ENCODE measurements around the gene GRIK1.

The GRIK1 gene

DNA sequence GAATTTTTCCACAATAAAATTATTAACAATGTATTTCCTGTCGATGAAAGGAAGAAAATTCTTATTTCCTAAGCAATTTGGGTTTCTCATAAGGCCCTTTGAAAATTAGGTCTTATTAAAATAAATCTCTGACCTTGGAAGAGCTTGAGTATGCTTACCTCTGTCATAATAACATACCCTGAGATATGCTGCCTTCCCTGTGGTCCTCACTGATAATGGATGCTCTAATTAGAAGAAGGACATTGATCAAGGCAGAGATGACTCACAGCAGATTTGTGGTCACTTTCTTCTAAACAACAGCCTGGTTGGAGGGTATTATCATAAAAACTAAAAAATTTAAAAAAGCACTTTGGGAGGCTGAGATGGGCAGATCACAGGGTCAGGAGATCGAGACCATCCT is 217.8 kb downstream of the GRIK1 start:
- no peak for DNase-seq (ENCODE audit: extremely low read depth in 1 of 2, low read depth in 1 of 2)

DNA sequence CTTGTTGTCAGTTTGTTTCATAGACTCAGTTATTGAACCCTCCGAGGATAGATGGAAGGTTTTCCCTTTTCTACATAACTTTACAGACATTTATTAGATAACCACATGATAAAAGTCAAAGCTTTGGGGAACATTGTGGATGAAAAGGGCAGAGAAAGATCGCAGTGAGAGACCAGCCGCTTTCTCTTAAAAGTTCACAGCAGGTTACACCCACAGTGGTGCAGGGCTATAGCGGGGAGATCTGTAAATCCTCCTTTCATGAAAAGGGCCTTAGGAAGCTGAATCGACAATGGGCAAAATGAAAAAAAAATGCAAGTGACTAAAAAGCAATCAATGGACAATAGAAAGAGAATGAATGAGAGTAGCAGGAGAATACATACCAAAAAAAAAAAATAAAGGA is 218.6 kb downstream of the GRIK1 start:
- DNase-seq (ENCODE audit: extremely low read depth in 1 of 2, low read depth in 1 of 2) = no peak

DNA sequence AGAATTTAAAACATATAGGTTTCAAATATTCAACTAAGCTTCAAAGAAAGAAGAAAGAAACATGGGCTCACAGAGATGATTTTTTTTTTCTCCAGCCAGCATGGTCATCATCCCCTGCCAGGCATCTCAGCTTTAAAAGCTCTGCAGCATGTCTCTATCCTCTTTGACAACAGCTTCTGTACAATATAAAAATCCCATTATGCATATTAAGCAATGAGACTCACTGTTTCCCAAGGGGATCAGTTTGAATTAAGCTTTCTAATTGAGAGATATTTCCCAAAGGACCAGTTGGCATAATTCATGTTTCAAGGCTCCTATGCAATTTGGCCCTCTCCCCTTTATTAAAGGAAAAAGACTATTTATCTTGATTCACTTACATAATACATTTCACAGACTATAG is 220.3 kb downstream of the GRIK1 start:
- no peak for DNase-seq (ENCODE audit: extremely low read depth in 1 of 2, low read depth in 1 of 2)

DNA sequence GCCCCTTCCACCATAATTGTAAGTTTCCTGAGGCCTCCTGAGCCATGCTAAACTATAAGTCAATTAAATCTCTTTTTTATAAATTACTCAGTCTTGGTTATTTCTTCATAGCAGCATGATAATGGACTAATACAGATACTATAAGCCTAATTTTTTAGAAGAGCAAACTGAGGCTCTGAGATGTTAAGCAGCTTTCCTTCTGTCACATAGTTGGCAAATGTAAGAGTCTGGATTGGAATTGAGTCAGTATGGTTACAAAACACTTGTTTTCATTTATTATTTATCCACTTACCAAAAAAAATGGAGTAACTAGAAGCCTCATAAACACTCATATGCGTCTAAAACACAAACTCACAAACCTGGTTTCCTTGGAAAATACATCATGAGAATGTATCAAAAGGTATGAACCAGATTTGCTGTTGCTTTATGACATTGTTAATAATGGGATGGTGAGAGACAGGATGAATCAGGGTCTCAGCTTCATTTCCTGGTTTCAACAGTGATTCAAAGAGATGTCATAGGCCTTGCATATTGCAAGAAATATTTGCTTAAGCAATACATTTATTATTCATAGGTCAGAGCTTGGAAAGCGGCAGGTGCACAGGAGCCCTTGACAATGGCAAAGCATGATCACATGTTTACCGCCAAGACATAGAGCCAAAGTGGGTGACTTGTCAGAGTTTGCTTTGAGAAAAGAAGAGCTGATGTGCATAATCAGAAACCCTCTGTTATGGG is 221.5 kb downstream of the GRIK1 start:
- DNase-seq (ENCODE audit: extremely low read depth in 1 of 2, low read depth in 1 of 2) = no peak

DNA sequence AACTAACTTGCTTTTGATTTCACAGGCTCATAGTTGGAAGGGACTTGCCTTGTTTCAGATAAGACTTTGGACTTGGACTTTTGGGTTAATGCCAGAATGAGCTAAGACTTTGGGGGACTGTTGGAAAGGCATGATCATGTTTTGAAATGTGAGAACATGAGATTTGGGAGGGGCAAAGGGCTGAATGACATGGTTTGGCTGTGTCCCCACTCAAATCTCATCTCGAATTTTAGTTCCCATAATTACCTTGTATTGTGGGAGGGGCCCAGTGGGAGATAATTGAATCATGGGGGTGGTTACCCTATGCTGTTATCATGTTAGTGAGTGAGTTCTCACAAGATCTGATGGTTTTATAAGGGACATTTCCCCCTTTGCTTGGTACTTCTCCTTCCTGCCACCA is 222.1 kb downstream of the GRIK1 start:
- no peak for DNase-seq (ENCODE audit: extremely low read depth in 1 of 2, low read depth in 1 of 2)

DNA sequence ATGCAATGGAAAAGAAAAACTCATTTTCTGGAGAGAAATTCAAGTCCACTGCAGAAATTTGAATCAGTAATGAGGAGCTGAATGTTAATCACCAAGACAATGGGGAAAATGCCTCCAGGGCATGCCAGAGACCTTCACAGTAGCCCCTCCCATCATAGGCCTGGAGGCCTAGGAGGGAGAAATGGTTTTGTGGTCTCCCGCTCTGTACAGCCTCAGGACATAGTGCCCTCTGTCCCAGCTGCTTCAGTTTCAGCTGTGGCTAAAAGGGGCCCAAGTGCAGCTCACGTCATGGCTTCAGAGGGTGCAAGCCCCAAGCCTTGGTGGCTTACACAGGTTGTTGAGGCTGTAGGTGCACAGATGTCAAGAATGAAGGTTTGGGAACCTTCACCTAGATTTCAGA is 223.0 kb downstream of the GRIK1 start:
- no peak for DNase-seq (ENCODE audit: extremely low read depth in 1 of 2, low read depth in 1 of 2)

DNA sequence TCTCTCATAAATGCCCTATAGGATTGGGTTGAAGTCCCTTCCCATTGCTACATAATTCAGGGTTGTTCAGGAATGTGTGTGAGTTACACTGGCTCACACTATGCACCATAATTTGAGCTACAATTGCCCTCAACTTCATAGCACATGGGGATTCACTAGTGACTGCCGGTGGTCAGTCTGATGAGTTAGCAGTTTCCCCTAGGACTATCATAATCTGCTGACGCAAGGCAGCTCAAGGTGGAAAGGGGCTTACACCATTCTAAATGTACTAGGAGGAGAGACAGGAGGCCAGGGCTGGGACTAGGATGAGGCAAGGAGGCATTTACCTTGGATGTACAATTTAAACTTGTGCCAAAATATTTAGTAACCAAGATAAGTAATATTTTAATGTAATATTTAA is 224.7 kb downstream of the GRIK1 start:
- DNase-seq (ENCODE audit: extremely low read depth in 1 of 2, low read depth in 1 of 2) = no peak

DNA sequence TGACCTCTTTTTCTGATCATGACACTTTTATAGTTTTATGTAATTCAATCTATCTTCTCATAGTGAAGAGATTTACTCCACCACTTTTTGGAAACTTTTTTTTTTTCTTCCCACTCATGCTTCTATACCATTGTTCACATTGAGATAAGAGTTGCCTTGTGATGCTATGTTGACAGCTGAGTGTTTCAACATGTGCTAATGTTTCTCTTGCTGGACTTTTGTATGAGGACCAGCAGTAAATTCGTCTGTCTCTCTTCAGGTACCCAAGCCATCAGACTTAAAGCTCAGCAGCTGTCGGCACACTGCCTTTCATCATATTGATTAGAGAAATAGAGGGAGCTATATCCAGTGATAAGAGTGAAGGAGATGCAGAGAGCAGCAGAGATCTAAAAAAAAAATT is 227.0 kb downstream of the GRIK1 start:
- DNase-seq (ENCODE audit: extremely low read depth in 1 of 2, low read depth in 1 of 2) = no peak

DNA sequence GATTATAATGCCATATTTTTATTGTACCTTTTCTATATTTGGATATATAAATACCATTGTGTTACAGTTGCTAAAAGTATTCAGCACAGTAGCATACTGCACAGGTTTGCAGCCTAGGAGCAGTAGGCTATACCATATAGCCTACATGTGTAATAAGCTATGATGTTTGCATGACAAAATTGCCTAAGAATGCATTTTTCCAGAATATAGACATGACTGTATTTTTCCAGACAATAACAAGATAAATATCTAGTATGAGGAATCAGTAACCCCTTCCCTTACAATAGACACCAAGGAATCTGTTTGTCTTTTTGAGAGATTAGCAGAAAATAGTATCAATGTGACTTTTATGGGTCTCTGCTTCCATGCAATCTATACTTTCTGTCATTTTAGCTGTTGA is 228.6 kb downstream of the GRIK1 start:
- no peak for DNase-seq (ENCODE audit: extremely low read depth in 1 of 2, low read depth in 1 of 2)

DNA sequence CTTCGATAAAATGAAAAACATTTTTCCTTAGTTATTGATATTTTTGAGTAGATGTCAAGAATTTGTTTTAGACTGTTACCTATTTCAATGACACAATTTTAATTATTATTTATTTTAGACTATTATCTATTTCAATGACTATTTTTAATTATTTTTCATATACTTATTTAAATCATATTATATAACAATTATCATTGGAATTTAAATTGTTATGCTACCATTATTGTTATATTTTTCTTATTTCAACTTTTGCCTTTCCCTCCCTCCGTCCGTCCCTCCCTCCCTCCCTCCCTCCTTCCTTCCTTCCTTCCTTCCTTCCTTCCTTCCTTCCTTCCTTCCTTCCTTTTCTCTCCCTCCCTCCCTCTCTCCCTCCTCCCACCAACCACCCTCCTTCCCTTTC is 229.3 kb downstream of the GRIK1 start:
- no peak for DNase-seq (ENCODE audit: extremely low read depth in 1 of 2, low read depth in 1 of 2)

DNA sequence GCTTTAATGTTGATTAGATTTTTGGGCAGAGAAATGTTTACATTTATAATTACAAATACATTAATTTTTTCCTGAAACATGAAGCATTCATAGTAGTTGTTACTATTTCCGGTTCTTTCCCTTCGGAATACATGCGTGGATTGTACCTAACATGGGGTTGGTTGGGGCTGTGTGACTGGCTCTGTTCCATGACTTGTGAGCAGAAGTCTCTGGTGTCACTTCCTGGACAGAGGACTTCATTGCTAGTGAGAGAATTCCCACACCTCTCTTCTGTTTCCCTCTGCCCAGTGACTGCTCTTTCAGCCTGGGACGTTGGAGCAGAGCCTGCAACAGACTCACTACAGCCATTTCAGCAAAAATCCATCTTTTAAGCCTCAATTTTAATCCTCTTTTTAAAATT is 231.4 kb downstream of the GRIK1 start:
- no peak for DNase-seq (ENCODE audit: extremely low read depth in 1 of 2, low read depth in 1 of 2)

DNA sequence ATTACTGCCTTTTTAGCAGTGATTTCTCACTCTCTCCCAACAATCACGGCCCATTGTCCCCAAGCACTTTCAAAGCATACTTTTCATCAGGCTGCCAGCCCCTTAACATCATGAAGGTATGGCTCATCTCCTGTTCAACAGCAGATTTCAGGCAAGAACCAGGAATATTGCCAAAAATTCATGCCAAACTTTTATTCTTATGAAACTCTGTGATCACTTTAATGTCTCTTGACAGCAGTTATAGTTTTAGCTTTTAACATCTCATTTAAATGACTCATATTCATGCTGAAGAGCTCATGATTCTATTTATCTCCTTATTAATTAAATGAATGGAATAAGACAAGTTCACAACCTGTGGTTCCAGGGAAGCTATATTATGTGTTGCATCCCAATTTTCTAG is 235.1 kb downstream of the GRIK1 start:
- DNase-seq (ENCODE audit: extremely low read depth in 1 of 2, low read depth in 1 of 2) = no peak

DNA sequence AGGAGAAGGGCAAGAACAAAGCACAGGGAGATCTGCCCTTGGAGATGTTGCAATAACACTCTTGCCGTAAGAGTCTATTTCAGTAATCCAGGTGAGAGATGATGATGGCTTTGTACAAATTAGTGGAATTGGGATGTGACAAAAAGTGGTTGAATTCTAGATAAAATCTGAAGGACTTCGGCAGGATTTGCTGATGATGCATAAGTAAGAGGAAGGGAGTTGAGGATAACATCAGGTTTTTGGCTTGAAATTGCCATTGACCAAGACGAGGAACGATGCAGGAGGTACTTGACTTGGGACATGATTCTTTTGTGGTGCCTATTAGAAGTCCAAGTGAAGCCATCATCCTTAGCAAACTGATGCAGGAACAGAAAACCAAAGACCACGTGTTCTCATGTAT is 238.1 kb downstream of the GRIK1 start:
- no peak for DNase-seq (ENCODE audit: extremely low read depth in 1 of 2, low read depth in 1 of 2)

DNA sequence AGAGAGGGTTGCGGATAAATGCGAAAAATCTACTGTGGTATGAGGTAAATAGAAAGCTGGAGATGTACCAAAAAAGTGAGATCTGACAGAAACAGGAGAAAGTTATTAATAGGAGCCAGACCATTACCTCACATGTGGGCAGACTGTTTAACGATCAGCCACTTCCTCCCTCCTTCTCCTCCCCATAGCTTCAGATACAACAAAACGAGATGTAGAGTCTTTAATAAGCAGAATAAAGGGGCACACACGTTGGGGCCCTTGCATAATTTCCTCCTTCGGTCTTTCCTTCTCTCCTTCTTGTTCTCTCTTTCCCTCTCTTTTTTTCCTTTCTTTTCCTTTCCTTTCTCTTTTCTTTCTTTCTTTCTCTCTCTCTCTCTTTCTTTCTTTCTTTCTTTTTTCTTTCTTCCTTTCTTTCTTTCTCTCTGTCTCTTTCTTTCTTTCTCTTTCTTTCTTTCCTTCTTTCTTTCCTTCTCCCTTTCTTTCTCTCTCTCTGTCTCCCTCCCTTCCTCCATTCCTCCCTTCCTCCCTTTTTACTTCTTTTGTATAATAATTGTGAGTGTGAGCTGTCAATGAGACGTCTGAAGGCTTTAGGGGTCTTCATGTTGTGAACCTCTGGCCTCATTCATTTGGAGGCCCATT is 242.1 kb downstream of the GRIK1 start:
- DNase-seq (ENCODE audit: extremely low read depth in 1 of 2, low read depth in 1 of 2) = no peak

DNA sequence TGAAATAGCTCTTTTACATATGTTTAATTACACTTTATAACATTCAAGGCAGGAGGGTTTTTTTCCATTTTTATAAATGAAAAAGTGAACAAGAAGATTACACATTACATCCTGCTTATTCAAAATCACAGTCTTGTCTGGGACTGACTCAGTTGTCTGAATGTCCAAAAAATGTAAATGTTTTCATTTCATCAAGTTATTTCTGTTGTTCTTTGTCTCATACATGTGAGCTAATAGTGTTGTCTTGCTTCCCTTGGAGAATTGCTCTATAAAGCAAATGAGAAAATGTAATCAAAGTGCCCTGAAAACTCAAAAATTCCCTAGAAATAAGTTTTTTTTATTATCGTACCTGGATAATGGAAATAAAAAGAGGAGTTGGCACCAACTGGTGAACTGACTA is 242.9 kb downstream of the GRIK1 start:
- DNase-seq (ENCODE audit: extremely low read depth in 1 of 2, low read depth in 1 of 2) = no peak

DNA sequence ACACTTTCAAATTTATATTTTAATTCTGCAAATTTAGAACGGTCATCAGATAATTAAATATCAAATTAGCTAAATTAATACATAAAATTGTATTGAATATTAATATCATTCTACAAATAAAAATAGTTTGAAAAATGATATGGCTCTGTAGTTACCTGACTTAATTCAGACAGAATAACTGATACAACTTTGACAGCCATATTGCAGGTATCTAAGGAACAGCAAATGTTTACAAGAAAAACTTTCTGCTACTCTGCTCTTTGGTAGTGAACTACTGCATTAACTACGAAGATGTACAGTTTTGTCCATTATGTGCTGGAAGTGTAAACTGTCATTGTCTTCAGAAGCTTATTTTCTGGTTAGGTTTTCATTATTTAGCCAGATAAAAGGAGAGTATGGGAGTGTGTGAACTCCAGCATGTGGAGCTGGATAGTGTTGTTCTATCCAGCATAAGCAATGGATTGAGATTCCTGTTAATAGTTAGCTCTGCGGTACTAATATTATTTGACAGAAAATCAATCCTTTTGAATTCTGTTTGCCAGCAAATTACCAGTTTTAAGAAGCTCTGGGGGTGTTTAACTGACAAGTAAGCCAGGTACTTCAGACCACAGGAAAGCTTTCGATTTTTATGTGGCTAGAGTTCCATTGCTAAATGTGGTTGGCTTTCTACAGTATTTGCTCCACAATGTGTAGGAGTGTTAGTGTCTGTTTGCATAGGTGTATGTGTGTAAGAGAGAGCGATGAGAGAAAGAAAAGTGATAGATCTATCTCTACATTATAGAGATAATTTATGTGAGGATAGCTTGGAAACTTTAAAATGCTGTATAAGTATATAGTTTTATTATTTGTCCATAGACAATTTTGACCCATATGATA is 247.9 kb downstream of the GRIK1 start:
- no peak for DNase-seq (ENCODE audit: extremely low read depth in 1 of 2, low read depth in 1 of 2)

DNA sequence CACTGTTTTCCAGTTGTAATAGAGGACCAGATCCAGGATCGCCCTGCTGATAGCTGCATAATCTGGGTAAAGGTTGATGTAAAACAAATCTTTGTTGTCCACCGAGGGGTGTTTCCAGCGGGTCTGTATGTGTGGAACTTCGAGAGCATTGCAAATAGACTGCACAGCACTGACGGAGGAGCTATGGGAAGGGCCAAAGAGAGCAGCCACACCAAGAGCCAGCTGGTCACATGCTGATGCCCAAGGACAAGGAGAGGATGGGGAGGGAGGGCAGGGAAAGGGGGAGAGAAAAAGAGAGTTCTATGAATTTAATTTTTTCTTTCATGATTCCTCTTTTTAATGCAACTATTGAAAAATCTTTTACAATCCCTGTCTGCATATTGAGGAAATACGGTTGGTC is 250.0 kb downstream of the GRIK1 start:
- no peak for DNase-seq (ENCODE audit: extremely low read depth in 1 of 2, low read depth in 1 of 2)

DNA sequence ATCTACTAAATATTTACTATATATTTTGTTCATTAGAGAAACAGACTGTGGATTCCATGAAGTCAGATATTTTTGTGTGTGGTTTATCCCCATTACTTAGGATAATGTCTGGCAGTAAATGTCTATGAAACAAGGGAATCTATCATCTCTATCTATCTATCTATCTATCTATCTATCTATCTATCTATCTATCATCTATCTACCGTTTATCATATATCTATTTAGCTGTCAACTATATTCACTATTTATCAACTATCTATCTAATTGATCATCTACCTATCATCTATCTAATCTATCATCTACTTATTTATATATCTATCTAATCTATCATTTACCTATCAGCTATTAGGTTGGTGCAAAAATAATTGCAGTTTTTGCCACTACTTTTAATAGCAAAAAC is 255.7 kb downstream of the GRIK1 start:
- no peak for DNase-seq (ENCODE audit: extremely low read depth in 1 of 2, low read depth in 1 of 2)

DNA sequence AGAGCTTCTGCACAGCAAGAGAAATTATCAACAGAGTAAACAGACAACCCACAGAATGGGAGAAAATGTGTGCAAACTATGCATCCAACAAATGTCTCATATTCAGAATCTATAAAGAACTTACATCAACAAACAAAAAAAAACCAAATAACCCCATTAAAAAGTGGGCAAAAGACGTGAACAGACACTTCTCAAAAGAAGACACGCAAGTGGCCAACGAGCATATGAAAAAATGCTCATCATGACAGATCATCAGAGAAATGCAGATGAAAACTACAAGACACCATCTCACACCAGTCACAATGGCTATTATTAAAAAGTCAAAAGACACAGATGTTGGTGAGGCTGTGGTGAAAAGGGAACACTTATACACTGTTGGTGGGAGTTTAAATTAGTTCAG is 257.0 kb downstream of the GRIK1 start:
- DNase-seq (ENCODE audit: extremely low read depth in 1 of 2, low read depth in 1 of 2) = no peak

DNA sequence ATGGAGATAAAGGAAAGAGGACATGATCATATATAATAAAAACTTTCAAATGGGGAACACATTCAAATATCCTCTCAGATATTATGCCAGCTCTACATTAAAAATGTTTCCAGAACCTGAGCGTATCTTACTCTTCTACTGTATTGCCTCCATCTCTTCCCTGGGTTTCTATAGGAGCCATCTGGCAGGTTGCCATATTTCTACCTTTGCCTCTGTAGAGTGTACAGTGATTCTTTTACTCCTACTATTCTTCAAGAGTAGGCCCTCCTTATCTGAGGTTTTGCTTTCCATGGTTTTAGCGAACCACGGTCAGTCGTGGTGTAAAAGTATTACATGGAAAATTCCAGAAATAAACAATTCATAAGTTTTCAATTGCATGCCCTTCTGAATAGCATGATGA is 259.5 kb downstream of the GRIK1 start:
- DNase-seq (ENCODE audit: extremely low read depth in 1 of 2, low read depth in 1 of 2) = no peak

DNA sequence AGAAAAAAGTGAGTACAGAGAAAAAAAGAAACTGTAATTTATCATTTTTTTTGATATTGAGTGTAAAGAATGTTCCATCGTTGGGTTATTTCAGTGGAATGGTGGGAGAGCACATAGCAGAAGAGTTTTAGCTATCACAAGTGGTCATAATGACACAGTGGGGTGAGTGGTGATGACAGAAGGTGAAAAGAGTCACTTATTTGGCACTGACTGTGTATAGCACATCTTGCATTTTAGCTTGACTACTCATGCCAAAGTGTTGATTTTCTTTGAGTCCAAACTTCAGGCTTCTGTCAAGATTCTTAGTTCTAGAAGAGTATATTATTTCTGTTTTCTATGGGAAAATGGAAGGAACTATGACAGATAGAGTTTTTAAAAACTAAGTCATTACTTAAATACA is 261.2 kb downstream of the GRIK1 start:
- DNase-seq (ENCODE audit: extremely low read depth in 1 of 2, low read depth in 1 of 2) = no peak

DNA sequence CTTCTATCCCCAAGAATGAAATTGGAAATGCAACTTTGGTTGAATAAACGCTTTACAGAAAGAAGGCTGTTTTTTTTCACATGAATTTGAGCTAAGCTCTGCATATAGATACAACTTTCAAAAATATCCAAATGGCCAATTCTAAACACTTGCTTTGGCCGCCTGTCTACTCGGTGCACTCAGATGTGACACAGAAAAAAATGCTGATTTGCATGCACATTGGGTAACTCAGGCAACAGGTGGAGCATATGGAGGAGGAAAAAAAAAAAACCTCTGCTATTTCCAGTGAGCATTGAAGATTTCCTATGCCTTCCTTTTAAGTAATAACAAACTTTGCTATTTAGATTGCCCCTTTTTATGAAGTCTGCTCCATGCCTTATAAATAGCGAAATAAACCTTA is 262.5 kb downstream of the GRIK1 start:
- no peak for DNase-seq (ENCODE audit: extremely low read depth in 1 of 2, low read depth in 1 of 2)

Data from stimulated activated CD8-positive, alpha-beta memory T cell treated with anti-CD3 and anti-CD28 coated beads, Interleukin-7, amount 100 ng/mL, for 48 hours (primary cell).